Mammary epithelial cell (primary cell): ENCODE results near the gene MED26.
"Not testable (repeated sequence)": the region's sequence is repeated elsewhere in the genome, so short reads cannot be mapped to it uniquely, and the experiment has no call there.

ENCODE experiments used
- CTCF ChIP-seq, 2 donors: IDR thresholded peaks in 1 of 2; conservative IDR thresholded peaks in 1 of 2; 2 replicates each; pipeline ENCODE4 v1.5.1; 2011 to 2012; ENCODE audit warnings: inconsistent platforms in 2 of 2, low read length in 2 of 2, mild to moderate bottlenecking in 2 of 2, control low read depth in 1 of 2, low read depth in 1 of 2; ENCODE audit not compliant: insufficient read depth in 1 of 2; ENCODE audit errors: extremely low read depth in 1 of 2
- EZH2 ChIP-seq: IDR thresholded peaks from 2 replicates; pipeline ENCODE4 v1.6.1; 2012; ENCODE audit warnings: low read length, inconsistent platforms, borderline replicate concordance

GRCh38 chr19:16673839-16674238, 45.8 kb upstream of the MED26 start:
- TF ChIP-seq CTCF (conservative IDR thresholded peaks at IDR 0.05 in 1 of 2, IDR thresholded peaks at IDR 0.05 in 1 of 2; ENCODE audit: extremely low read depth in 1 of 2, insufficient read depth in 1 of 2, low read depth in 1 of 2, low read length in 2 of 2); EZH2: not testable (repeated sequence)
